Thymus (tissue), 11 donors: ENCODE measurements around the gene CT47C1. TPM values are rescaled to one million over a fixed set of nuclear protein-coding genes. Genes with fewer than 3 reads are reported as not detected.

ENCODE experiments used
- DNase-seq, 9 donors: peaks; one replicate each; pipeline ENCODE4 v3.0.0-alpha.2; 2013; ENCODE audit warnings: low spot score in 9 of 9, low read depth in 6 of 9, missing footprints in 1 of 9
- H3K27ac ChIP-seq, 2 donors: one replicate each; pipeline ENCODE4 v1.5.1; 2013; ENCODE audit warnings: control low read depth in 1 of 2, low read depth in 1 of 2, low read length in 1 of 2, mild to moderate bottlenecking in 1 of 2, moderate library complexity in 1 of 2
- H3K27me3 ChIP-seq, 2 donors: one replicate each; pipeline ENCODE4 v1.5.1; 2013; ENCODE audit warnings: low read length in 1 of 2; ENCODE audit not compliant: control insufficient read depth in 2 of 2, insufficient read depth in 1 of 2
- H3K36me3 ChIP-seq, 2 donors: one replicate each; pipeline ENCODE4 v1.5.1; 2013; ENCODE audit warnings: low read length in 1 of 2, mild to moderate bottlenecking in 1 of 2, moderate library complexity in 1 of 2; ENCODE audit not compliant: control insufficient read depth in 2 of 2, insufficient read depth in 2 of 2
- H3K4me1 ChIP-seq, 2 donors: one replicate each; pipeline ENCODE4 v1.5.1; 2013; ENCODE audit warnings: low read length in 2 of 2; ENCODE audit not compliant: control insufficient read depth in 2 of 2, insufficient read depth in 2 of 2
- H3K4me3 ChIP-seq, 2 donors: one replicate each; pipeline ENCODE4 v1.5.1; 2013; ENCODE audit warnings: low read length in 2 of 2, control low read depth in 1 of 2, mild to moderate bottlenecking in 1 of 2
- H3K9me3 ChIP-seq, 2 donors: one replicate each; pipeline ENCODE4 v1.5.1; 2013; ENCODE audit warnings: low read length in 1 of 2, mild to moderate bottlenecking in 1 of 2; ENCODE audit not compliant: control insufficient read depth in 2 of 2, insufficient read depth in 1 of 2
- WGBS: extraction: QIAGEN DNeasy Blood & Tissue Kit; methylation state at CpG from one replicate; pipeline ENCODE4 v1.1.7; 2013; 5-methylcytosine and 5-hydroxymethylcytosine counted together
- polyA plus RNA-seq: library from polyadenylated mRNA; stranded (reverse); fragments of 200-250 nt; gene quantifications from one replicate; pipeline ENCODE4 v1.2.3, GENCODE V29; 2013
- total RNA-seq: library from RNA; stranded (reverse); fragments of 120-200 nt; gene quantifications from one replicate; pipeline ENCODE4 v1.2.4, GENCODE V29; 2013
- donor health status: healthy.

Gene CT47C1
- total and polyA plus RNA-seq, 2 donors: not detected

- 93% methylated on average over 6 of the region's 6 CpGs for WGBS
- H3K4me3 ChIP-seq: no peak overlapping the region
- H3K27ac ChIP-seq: no peak overlapping the region
- H3K27me3 ChIP-seq: no peaks in the 10 kb centered on the region
- H3K4me1 ChIP-seq: no peaks in the 10 kb centered on the region
- DNase-seq: no peak
- no peaks in the 10 kb centered on the region for H3K9me3 ChIP-seq
- H3K36me3 ChIP-seq: no peaks in the 10 kb centered on the region
Measured at GRCh38 chrX:119040432-119040831, 32.4 kb upstream of the CT47C1 start.

GRCh38 chrX:119041175-119041574 lies 31.6 kb upstream of the CT47C1 start:
- no peaks in the 10 kb centered on the region for H3K9me3 ChIP-seq
- no peaks in the 10 kb centered on the region for H3K27me3 ChIP-seq
- DNase-seq: no peak
- no peak overlapping the region for H3K27ac ChIP-seq
- H3K4me3 ChIP-seq: no peak overlapping the region
- H3K4me1 ChIP-seq: no peaks in the 10 kb centered on the region
- no peaks in the 10 kb centered on the region for H3K36me3 ChIP-seq
- 69% methylated on average over 4 of the region's 4 CpGs for WGBS

- DNase-seq: no peak
- WGBS: 95% methylated on average over 3 of the region's 3 CpGs
- Histone ChIP-seq H3K36me3 (no peaks in the 10 kb centered on the region), H3K4me1 (no peaks in the 10 kb centered on the region), H3K4me3 (no peak overlapping the region), H3K27ac (no peak overlapping the region), H3K27me3 (no peaks in the 10 kb centered on the region), H3K9me3 (no peaks in the 10 kb centered on the region)
Measured at GRCh38 chrX:119042040-119042439, 30.8 kb upstream of the CT47C1 start.

GRCh38 chrX:119042996-119043395 lies 29.8 kb upstream of the CT47C1 start:
- Histone ChIP-seq H3K27ac (no peak overlapping the region), H3K4me1 (no peaks in the 10 kb centered on the region), H3K4me3 (no peak overlapping the region), H3K36me3 (no peaks in the 10 kb centered on the region), H3K9me3 (no peaks in the 10 kb centered on the region), H3K27me3 (no peaks in the 10 kb centered on the region)
- no peak for DNase-seq
- 100% methylated on average over 1 of the region's 1 CpG for WGBS

GRCh38 chrX:119045884-119046283 lies 26.9 kb upstream of the CT47C1 start:
- Histone ChIP-seq H3K4me1 (no peaks in the 10 kb centered on the region), H3K27ac (no peak overlapping the region), H3K9me3 (no peaks in the 10 kb centered on the region), H3K27me3 (no peaks in the 10 kb centered on the region), H3K4me3 (no peak overlapping the region), H3K36me3 (no peaks in the 10 kb centered on the region)
- 93% methylated on average over 2 of the region's 2 CpGs for WGBS
- DNase-seq: no peak

GRCh38 chrX:119055687-119056086 lies 17.1 kb upstream of the CT47C1 start:
- Histone ChIP-seq H3K36me3 (no peaks in the 10 kb centered on the region), H3K4me3 (no peak overlapping the region), H3K27ac (no peak overlapping the region), H3K27me3 (no peaks in the 10 kb centered on the region), H3K4me1 (no peaks in the 10 kb centered on the region), H3K9me3 (no peaks in the 10 kb centered on the region)
- DNase-seq: no peak
- WGBS: 85% methylated on average over 2 of the region's 2 CpGs

GRCh38 chrX:119062750-119063374 lies 9.9 kb upstream of the CT47C1 start:
- no peaks in the 10 kb centered on the region for H3K4me1 ChIP-seq
- DNase-seq: no peak
- no peak overlapping the region for H3K27ac ChIP-seq
- H3K36me3 ChIP-seq: no peaks in the 10 kb centered on the region
- no peak overlapping the region for H3K4me3 ChIP-seq
- 93% methylated on average over 6 of the region's 6 CpGs for WGBS
- no peaks in the 10 kb centered on the region for H3K9me3 ChIP-seq
- no peaks in the 10 kb centered on the region for H3K27me3 ChIP-seq

GRCh38 chrX:119063428-119063827 lies 9.4 kb upstream of the CT47C1 start:
- DNase-seq: no peak
- Histone ChIP-seq H3K4me1 (no peaks in the 10 kb centered on the region), H3K27me3 (no peaks in the 10 kb centered on the region), H3K4me3 (no peak overlapping the region), H3K36me3 (no peaks in the 10 kb centered on the region), H3K9me3 (no peaks in the 10 kb centered on the region), H3K27ac (no peak overlapping the region)
- 97% methylated on average over 7 of the region's 7 CpGs for WGBS

GRCh38 chrX:119067023-119067739 lies 5.6 kb upstream of the CT47C1 start:
- H3K36me3 ChIP-seq: no peaks in the 10 kb centered on the region
- H3K27me3 ChIP-seq: no peaks in the 10 kb centered on the region
- H3K4me3 ChIP-seq: no peak overlapping the region
- WGBS: 3% methylated on average over 7 of the region's 7 CpGs
- no peaks in the 10 kb centered on the region for H3K4me1 ChIP-seq
- H3K27ac ChIP-seq: no peak overlapping the region
- no peaks in the 10 kb centered on the region for H3K9me3 ChIP-seq
- peak in 3 of 9 donors; percentile 0 to 19 (median 18) for DNase-seq
